GM12864 (cell line): ENCODE results near the gene ZBTB5.

ENCODE experiments used
- DNase-seq: peaks from one replicate; pipeline ENCODE4 v3.0.0-alpha.2; 2011; ENCODE audit warnings: low read depth
- H3K4me3 ChIP-seq: 2 replicates; pipeline ENCODE4 v1.5.1; 2011; ENCODE audit warnings: mild to moderate bottlenecking, low read depth, low read length, control low read depth
- TF ChIP-seq, protein P1 (sequence below): IDR thresholded peaks from 2 replicates; pipeline ENCODE4 v1.5.1; 2011; ENCODE audit warnings: low read depth, mild to moderate bottlenecking, moderate library complexity, low read length, control low read depth, inconsistent platforms; ENCODE audit errors: missing control alignments

Gene ZBTB5

DNA sequence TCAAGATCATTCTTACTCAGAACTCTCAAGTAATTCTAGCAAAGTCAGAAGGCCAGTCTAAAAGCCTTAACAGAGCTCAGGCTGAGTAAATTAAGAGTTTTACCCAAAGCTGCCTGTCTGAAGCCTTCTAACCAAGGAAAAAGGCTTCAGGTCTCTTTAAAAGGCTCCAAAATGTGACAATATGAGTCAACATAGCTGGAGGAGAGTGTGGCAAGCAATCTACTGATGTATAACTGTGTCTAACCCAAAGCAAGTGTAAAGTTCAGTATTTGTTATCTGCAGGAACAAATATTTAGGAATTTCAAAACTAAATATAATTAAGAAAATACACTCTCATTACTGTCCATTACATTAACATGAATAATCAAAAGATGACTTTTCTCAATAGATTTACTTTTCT lies 11.0 kb downstream of the ZBTB5 start:
- TF ChIP-seq, protein P1, sequence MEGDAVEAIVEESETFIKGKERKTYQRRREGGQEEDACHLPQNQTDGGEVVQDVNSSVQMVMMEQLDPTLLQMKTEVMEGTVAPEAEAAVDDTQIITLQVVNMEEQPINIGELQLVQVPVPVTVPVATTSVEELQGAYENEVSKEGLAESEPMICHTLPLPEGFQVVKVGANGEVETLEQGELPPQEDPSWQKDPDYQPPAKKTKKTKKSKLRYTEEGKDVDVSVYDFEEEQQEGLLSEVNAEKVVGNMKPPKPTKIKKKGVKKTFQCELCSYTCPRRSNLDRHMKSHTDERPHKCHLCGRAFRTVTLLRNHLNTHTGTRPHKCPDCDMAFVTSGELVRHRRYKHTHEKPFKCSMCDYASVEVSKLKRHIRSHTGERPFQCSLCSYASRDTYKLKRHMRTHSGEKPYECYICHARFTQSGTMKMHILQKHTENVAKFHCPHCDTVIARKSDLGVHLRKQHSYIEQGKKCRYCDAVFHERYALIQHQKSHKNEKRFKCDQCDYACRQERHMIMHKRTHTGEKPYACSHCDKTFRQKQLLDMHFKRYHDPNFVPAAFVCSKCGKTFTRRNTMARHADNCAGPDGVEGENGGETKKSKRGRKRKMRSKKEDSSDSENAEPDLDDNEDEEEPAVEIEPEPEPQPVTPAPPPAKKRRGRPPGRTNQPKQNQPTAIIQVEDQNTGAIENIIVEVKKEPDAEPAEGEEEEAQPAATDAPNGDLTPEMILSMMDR: no peak
- DNase-seq: no peak
- no peak overlapping the region for H3K4me3 ChIP-seq

DNA sequence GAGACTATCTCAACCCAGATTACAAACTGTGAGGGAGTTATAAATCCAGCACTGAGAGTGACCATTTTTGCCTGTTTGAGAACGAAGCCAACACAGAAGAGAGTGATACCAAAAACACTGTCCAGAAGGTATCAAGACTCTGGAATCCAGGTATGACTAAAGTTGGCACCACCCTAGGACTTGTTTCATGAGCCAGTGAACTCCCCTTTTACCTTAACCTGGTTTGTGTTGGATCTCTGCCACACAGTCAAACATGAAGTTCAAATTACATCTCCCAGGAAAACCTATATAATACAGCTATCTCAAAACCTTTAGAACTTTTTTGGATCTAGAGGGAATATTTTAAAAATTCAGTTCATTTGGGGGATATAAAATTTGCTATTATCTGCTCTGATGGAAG lies 11.4 kb downstream of the ZBTB5 start:
- no peak for DNase-seq
- TF ChIP-seq, protein P1: no peak
- H3K4me3 ChIP-seq: no peak overlapping the region

- DNase-seq: no peak
- TF ChIP-seq, protein P1: no peak
- no peak overlapping the region for H3K4me3 ChIP-seq
Measured at GRCh38 chr9:37452611-37453010, 12.6 kb downstream of the ZBTB5 start.

DNA sequence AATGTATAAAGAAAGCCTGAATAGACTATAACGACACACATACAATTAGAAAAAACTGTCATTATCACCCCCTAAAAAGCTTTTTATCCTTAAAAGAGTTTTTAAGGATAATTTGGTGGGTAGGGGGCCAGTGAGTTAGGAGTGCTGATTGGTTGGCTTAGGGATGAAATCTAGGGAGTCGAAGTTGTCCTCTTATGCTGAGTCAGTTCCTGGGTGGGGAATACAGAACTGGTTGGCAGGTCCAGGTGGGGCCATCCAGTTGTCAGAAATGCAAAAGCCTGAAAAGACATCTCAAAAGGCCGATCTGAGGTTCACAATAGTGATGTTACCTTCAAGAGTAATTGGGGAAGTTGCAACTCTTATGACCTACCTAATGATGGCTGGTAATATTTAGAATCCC lies 13.6 kb downstream of the ZBTB5 start:
- TF ChIP-seq, protein P1: no peak
- no peak for DNase-seq
- no peak overlapping the region for H3K4me3 ChIP-seq

DNA sequence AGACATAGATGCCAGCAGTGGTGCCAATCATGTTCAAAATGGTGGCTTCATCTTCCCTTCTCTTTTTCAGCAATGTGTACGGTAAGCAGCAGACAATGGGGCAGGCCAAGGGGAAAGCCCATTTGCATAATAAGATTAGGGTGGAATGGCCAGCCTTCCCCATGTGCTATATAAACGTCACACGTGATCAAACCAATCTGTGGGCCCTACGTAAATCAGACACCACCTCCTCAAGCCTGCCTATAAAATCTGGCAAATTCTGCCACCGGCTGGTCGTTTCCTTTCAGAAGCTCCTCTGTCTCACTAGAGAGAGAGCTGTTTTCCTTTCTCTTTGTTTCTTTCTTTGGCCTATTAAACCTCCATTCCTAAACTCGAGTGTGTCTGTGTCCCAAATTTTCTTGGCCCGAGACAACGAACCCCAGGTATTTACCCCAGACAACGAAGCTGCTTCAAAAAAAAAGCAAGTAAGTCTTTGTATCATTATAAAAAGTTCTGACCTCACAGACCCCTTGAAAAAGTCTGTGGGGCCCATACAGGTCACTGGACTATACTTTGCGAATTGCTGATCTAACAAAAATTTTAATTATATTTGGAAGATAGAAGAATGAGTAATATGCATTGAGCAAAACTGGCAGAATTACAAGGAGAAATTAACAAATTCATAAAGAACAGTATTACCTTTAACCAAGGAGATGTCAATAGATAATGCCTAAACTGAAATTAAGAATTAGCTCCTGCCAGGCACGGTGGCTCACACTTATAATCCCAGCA lies 15.2 kb downstream of the ZBTB5 start:
- H3K4me3 ChIP-seq: no peak overlapping the region
- no peak for DNase-seq
- TF ChIP-seq, protein P1: no peak

GRCh38 chr9:37447111-37447510 lies 18.1 kb downstream of the ZBTB5 start:
- DNase-seq: no peak
- no peak overlapping the region for H3K4me3 ChIP-seq
- TF ChIP-seq, protein P1: no peak

- TF ChIP-seq, protein P1: no peak
- no peak for DNase-seq
- no peak overlapping the region for H3K4me3 ChIP-seq
Measured at GRCh38 chr9:37446401-37446800, 18.8 kb downstream of the ZBTB5 start.
